ENCODE measurements around the gene SLC2A2.

Gene SLC2A2

DNA sequence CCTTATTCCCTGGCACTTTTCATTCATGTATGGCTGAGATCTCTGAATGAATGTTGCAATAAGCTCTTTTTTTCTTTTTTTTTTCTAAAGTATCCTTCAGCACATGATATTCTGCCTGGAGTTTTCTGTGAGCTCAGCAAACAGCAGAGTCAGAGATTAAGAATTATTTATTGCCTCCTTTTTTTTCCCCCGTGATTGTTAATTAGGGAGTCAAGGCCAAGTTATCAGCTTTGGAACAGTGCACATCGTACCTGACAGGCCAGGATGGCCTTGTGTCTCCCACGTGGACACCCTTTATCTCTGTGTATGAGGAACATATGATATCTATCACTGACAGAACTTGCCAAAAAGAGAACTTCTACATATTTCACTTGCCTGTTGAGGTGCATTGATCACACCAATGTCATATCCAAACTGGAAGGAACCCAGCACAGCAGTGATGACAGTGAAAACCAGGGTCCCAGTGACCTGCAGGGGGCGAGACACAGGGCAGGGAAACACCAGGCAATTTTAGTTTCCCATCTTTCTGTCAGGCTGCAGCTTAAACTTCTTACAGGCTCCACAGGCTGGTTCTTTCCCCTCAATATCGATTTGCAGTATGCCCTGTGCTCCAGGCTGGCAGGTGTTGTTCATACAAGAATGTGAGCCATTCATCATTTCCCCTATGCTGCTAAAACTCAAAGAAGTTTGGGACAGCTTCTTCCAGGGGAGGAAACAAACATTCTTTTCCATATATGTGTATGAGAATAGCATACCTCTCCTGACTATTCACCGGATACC lies 8.2 kb downstream of the SLC2A2 start:
- H3K4me3 ChIP-seq, result no peak overlapping the region
- no peak for TF ChIP-seq CTCF (IDR thresholded peaks at IDR 0.05)
- DNase-seq (ENCODE audit: low spot score), result no peak
- no peak overlapping the region for H3K27ac ChIP-seq

DNA sequence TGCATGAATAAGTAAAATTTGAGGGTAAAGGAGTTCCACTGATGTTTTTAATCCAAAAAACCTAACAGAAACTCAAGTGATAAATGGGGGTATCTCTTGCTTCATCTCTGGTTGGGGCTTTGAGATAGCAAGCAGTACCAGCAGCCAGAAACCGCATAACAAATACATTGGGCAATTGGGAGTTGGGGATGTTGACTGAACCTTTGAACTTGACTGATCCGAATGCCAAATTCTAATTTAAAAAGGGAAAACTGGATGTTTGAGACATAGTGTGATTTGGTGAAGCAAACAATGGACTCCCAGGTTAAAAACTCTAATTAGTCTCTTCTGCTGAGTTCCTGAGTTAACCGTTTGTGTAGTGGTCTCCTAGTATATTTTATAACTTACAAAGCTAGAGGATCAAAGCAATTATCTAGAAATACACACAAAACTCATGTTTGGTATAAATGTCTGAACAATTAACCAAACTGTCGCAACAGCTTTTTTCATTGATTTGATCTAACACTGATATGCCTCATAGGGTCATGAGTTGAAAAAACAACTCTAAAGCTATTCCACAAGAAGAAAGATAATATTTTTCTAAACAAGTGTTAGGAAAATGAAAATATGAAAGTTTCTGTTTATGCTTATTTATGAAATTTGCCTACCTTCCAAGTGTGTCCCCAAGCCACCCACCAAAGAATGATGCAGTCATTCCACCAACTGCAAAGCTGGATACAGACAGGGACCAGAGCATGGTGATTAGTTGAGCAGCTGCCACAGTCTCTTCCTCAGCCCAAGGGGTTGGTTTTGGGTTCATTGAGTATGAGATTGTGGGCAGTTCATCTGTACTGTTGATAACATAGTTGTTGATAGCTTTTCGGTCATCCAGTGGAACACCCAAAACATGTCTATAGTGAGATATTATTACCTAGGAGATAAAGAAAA lies 12.4 kb downstream of the SLC2A2 start:
- no peak overlapping the region for H3K27ac ChIP-seq
- no peak for TF ChIP-seq CTCF (IDR thresholded peaks at IDR 0.05)
- H3K4me3 ChIP-seq, result no peak overlapping the region
- no peak for DNase-seq (ENCODE audit: low spot score)

- TF ChIP-seq CTCF (IDR thresholded peaks at IDR 0.05), result no peak
- no peak for DNase-seq (ENCODE audit: low spot score)
- Histone ChIP-seq H3K4me3 (no peak overlapping the region), H3K27ac (no peak overlapping the region)
Measured at GRCh38 chr3:171011873-171012336, 14.6 kb downstream of the SLC2A2 start.

DNA sequence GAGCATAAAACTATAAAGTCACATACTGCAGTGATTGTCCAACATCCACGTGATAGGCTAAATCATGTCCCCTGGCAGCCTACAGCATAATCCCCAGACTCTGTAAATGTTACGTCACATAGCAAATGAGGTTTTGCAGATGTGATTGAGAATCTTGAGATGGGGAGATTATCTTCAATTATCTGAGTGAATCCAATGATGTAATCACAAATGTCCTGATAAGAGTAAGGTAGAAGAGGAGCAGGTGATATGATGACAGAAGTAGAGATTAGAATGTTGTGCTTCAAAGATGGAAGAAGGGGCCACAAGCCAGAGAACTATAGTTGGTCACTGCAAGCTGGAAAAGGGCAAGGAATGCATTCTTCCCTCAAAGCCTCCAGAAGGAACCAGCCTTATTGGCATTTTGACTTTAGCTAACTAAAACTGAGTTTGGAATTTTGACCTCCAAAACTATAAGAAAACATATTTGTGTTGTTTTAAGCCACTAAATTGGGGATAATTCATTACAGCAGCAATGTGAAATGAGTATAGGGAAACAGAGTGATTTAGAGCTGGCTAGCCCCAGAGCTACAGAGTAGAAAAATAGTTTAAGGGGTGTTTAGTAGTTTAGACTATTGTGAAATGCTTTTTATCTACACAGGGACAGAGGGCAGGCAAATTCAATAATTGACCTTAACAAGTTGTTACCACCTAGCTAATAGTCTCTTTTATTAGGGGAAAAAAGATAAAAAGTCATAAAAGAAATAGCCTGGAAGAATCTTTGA lies 15.2 kb downstream of the SLC2A2 start:
- Histone ChIP-seq H3K4me3 (no peak overlapping the region), H3K27ac (no peak overlapping the region)
- TF ChIP-seq CTCF (IDR thresholded peaks at IDR 0.05), result no peak
- no peak for DNase-seq (ENCODE audit: low spot score)

GRCh38 chr3:171007316-171007715 lies 19.2 kb downstream of the SLC2A2 start:
- TF ChIP-seq CTCF (IDR thresholded peaks at IDR 0.05), result no peak
- no peak for DNase-seq (ENCODE audit: low spot score)
- H3K4me3 ChIP-seq, result no peak overlapping the region
- no peak overlapping the region for H3K27ac ChIP-seq

GRCh38 chr3:171005648-171006047 lies 20.9 kb downstream of the SLC2A2 start:
- Histone ChIP-seq H3K4me3 (no peak overlapping the region), H3K27ac (no peak overlapping the region)
- no peak for TF ChIP-seq CTCF (IDR thresholded peaks at IDR 0.05)
- no peak for DNase-seq (ENCODE audit: low spot score)

Measured in coronary artery (tissue), 2 donors.